Measurements from ENCODE around the gene PKHD1.

PKHD1 gene

DNA sequence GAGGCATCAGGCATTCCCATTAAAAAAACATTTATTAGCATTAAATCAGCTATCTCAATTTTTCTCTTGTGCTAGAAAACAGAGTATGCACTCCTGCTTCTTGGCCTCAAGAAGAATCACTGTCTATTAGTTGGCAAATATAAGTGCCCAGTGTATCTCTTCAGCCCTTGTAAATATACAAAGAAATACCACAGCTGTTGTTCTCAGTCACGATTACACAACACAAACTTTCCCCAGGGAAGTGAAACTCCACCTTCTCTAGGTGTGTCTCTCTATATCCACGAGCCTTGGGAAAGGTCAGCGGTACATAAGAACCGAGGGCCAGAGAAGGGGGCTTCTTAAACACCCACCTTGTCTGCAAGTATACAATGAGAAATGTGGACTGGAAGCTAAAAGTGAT, 194.7 kb downstream of the PKHD1 start:
- H4K20me1 ChIP-seq (ENCODE audit: insufficient read depth, low read length), result no peaks in the 10 kb centered on the region
- no peak overlapping the region for H3K27ac ChIP-seq (ENCODE audit: low read depth, low read length, poor library complexity, severe bottlenecking)

GRCh38 chr6:51892339-51892738, 195.1 kb downstream of the PKHD1 start:
- no peaks in the 10 kb centered on the region for H4K20me1 ChIP-seq (ENCODE audit: insufficient read depth, low read length)
- no peaks in the 10 kb centered on the region for H3K4me1 ChIP-seq (ENCODE audit: insufficient read depth, low read length, severe bottlenecking)
- H3F3A ChIP-seq (ENCODE audit: insufficient read depth, low read length), result no peaks in the 10 kb centered on the region
- H3K9ac ChIP-seq (ENCODE audit: low read length), result no peak overlapping the region
- H3K9me3 ChIP-seq (ENCODE audit: low read length), result no peaks in the 10 kb centered on the region
- H3K79me2 ChIP-seq (ENCODE audit: insufficient read depth, low read length), result no peaks in the 10 kb centered on the region
- no peak overlapping the region for H3K4me2 ChIP-seq (ENCODE audit: low read length)
- no peak overlapping the region for H3K4me3 ChIP-seq (ENCODE audit: low read depth, low read length, poor library complexity, severe bottlenecking)
- H3K27ac ChIP-seq (ENCODE audit: low read depth, low read length, poor library complexity, severe bottlenecking), result no peak overlapping the region
- H3K27me3 ChIP-seq (ENCODE audit: insufficient read depth, low read length), result no peaks in the 10 kb centered on the region
- H3K36me3 ChIP-seq (ENCODE audit: insufficient read depth, low read length), result no peaks in the 10 kb centered on the region
- TF ChIP-seq EZH2 (IDR thresholded peaks at IDR 0.05; ENCODE audit: borderline replicate concordance, low read length), result no peak
- TF ChIP-seq, protein P1, sequence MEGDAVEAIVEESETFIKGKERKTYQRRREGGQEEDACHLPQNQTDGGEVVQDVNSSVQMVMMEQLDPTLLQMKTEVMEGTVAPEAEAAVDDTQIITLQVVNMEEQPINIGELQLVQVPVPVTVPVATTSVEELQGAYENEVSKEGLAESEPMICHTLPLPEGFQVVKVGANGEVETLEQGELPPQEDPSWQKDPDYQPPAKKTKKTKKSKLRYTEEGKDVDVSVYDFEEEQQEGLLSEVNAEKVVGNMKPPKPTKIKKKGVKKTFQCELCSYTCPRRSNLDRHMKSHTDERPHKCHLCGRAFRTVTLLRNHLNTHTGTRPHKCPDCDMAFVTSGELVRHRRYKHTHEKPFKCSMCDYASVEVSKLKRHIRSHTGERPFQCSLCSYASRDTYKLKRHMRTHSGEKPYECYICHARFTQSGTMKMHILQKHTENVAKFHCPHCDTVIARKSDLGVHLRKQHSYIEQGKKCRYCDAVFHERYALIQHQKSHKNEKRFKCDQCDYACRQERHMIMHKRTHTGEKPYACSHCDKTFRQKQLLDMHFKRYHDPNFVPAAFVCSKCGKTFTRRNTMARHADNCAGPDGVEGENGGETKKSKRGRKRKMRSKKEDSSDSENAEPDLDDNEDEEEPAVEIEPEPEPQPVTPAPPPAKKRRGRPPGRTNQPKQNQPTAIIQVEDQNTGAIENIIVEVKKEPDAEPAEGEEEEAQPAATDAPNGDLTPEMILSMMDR (IDR thresholded peaks at IDR 0.05; ENCODE audit: low read length), result no peak
- no peaks in the 10 kb centered on the region for H3K9me2 ChIP-seq (ENCODE audit: low read depth, low read length)
- H2AFZ ChIP-seq (ENCODE audit: low read length), result no peak overlapping the region

More for the DNA sequence above, 194.7 kb downstream of the PKHD1 start:
- no peak overlapping the region for H3K4me2 ChIP-seq (ENCODE audit: low read length)
- no peaks in the 10 kb centered on the region for H3F3A ChIP-seq (ENCODE audit: insufficient read depth, low read length)
- H3K36me3 ChIP-seq (ENCODE audit: insufficient read depth, low read length), result no peaks in the 10 kb centered on the region
- no peak overlapping the region for H3K9ac ChIP-seq (ENCODE audit: low read length)
- no peaks in the 10 kb centered on the region for H3K27me3 ChIP-seq (ENCODE audit: insufficient read depth, low read length)
- no peaks in the 10 kb centered on the region for H3K79me2 ChIP-seq (ENCODE audit: insufficient read depth, low read length)
- no peaks in the 10 kb centered on the region for H3K9me3 ChIP-seq (ENCODE audit: low read length)
- H3K4me1 ChIP-seq (ENCODE audit: insufficient read depth, low read length, severe bottlenecking), result no peaks in the 10 kb centered on the region
- no peaks in the 10 kb centered on the region for H3K9me2 ChIP-seq (ENCODE audit: low read depth, low read length)
- no peak overlapping the region for H3K4me3 ChIP-seq (ENCODE audit: low read depth, low read length, poor library complexity, severe bottlenecking)
- TF ChIP-seq, protein P1 (IDR thresholded peaks at IDR 0.05; ENCODE audit: low read length), result no peak
- TF ChIP-seq EZH2 (IDR thresholded peaks at IDR 0.05; ENCODE audit: borderline replicate concordance, low read length), result no peak
- H2AFZ ChIP-seq (ENCODE audit: low read length), result no peak overlapping the region

- Histone ChIP-seq H4K20me1 (ENCODE audit: insufficient read depth, low read length) (no peaks in the 10 kb centered on the region), H3K9ac (ENCODE audit: low read length) (no peak overlapping the region), H3K27ac (ENCODE audit: low read depth, low read length, poor library complexity, severe bottlenecking) (no peak overlapping the region)
Observed at GRCh38 chr6:51891784-51892183, 195.6 kb downstream of the PKHD1 start.

More at GRCh38 chr6:51891784-51892183, 195.6 kb downstream of the PKHD1 start:
- Histone ChIP-seq H3K36me3 (ENCODE audit: insufficient read depth, low read length) (no peaks in the 10 kb centered on the region), H3K4me1 (ENCODE audit: insufficient read depth, low read length, severe bottlenecking) (no peaks in the 10 kb centered on the region), H3F3A (ENCODE audit: insufficient read depth, low read length) (no peaks in the 10 kb centered on the region), H3K4me2 (ENCODE audit: low read length) (no peak overlapping the region), H3K9me3 (ENCODE audit: low read length) (no peaks in the 10 kb centered on the region), H3K4me3 (ENCODE audit: low read depth, low read length, poor library complexity, severe bottlenecking) (no peak overlapping the region), H3K79me2 (ENCODE audit: insufficient read depth, low read length) (no peaks in the 10 kb centered on the region), H3K27me3 (ENCODE audit: insufficient read depth, low read length) (no peaks in the 10 kb centered on the region), H2AFZ (ENCODE audit: low read length) (no peak overlapping the region), H3K9me2 (ENCODE audit: low read depth, low read length) (no peaks in the 10 kb centered on the region)
- TF ChIP-seq, protein P1 (IDR thresholded peaks at IDR 0.05; ENCODE audit: low read length), result no peak
- no peak for TF ChIP-seq EZH2 (IDR thresholded peaks at IDR 0.05; ENCODE audit: borderline replicate concordance, low read length)

All from OCI-LY1 (cell line).